T-helper 2 cell (primary cell): ENCODE data around the gene AK4.
"Not testable (repeated sequence)": the region's sequence is repeated elsewhere in the genome, so short reads cannot be mapped to it uniquely, and the experiment has no call there.

ENCODE experiments used
- DNase-seq, 5 experiments: peaks; one replicate each; pipeline versions ENCODE4 v3.0.0 to v3.0.0-alpha.2; 2012 to 2022

The AK4 gene

GRCh38 chr1:65214340-65215027 is 66.5 kb downstream of the AK4 start:
- no peak for DNase-seq

DNA sequence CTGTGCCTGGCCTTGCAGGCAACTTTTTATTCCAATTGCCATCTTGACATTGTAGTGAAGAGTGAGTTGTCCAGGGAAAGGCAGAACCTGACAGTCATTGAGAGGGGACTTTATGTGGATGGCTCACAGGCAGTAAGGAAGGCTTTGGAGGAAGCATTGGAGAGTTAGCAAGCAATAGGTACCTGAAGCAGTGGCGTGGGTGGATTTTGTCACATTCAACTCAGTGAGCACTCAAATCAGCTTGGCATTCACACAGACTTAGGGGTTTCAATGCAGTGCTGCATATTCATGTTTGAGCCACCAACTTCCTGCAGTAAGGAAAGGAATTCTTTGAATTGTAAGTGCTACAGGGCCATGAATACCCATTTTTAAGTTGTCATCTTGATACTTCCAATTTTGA is 69.0 kb downstream of the AK4 start:
- DNase-seq = no peak

GRCh38 chr1:65221638-65222339 is 73.8 kb downstream of the AK4 start:
- DNase-seq = no peak

GRCh38 chr1:65222340-65222940 is 74.4 kb downstream of the AK4 start:
- no peak for DNase-seq

GRCh38 chr1:65224681-65225091 is 76.7 kb downstream of the AK4 start:
- no peak for DNase-seq

GRCh38 chr1:65225179-65225578 is 77.2 kb downstream of the AK4 start:
- DNase-seq = no peak

GRCh38 chr1:65229201-65229600 is 81.2 kb downstream of the AK4 start:
- no peak for DNase-seq

GRCh38 chr1:65229754-65230339 is 81.8 kb downstream of the AK4 start:
- DNase-seq = no peak

DNA sequence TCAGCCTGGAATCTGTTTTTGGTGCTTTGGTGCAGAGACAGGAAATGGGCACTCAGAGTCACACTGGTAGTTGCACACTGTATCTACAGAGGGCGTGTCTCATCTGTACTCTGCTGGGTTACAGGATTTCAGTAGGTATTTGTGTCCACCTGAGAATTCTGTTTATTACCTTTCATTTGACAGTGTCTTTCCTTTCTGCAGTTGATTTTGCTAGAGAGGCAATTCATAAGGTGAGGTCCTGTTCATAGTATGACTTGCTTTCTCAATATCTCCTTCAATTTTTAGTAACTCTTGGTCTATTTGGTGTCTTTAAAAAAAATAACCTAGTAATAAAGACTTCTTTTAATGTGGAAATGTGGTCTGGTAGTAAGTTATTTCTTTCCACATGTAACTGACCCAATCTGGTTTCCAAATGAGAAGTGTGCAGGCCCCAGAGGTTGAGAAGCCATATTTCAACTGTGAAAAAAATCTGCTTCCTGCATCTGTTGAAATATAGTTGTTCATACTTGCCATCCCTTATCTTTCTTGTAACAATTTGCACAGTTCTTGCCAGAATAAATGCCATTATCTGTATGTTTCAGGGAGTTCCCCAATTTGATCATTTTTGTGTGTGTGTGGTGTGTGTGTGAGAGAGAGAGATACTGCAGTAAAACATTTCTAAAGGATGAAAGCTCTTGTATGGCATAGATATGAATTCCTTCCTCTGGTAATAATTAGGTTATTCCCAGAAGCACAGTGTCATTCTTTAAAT is 82.9 kb downstream of the AK4 start:
- DNase-seq = peak in 1 of 5 experiments; percentile 62

- DNase-seq = no peak
Observed at GRCh38 chr1:65231718-65232330, 83.8 kb downstream of the AK4 start.

GRCh38 chr1:65232461-65232990 is 84.5 kb downstream of the AK4 start:
- DNase-seq = no peak

- no peak for DNase-seq
Observed at GRCh38 chr1:65233782-65234181, 85.8 kb downstream of the AK4 start.

DNA sequence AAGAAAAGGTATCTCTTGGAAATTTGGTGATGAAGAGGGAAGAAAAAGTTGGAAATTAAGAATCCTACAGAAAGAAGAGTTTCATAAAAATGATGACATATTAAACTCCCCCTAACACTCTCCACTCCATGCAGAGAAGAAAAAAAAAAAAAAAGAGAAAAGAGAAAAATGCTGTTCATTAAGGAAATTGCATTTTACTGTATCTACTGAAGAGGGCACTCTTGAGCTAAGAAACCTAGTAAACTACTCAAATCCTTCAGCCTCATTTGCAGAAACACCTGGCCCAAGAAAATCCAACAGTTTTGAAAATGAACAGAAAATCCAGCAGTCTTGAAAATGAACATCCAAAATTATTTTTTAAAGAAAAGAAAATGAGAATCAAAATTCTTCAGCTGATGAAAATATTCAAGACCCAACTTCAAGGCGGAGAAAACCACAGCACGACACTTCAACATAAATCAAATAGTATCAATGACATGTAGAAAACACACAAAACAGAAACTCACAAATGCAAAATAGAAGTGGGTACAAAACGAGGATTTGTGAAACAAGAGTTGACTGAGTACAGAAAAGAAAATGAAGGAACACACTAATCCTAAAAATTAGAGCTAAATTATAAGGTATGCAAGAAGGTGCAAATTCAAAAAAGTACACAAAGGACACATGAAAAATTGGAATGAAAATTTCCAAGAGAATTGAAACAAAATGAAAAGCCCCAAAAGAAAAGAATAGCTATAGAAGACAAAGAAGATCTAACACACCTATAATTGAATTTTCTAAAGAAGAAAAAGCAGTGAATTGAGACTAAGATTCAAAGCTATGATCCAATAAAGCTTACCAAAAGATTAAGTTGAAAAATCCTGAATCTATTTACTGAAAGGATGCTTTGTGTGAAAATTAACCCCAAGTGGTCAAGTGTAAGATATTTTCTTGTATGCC is 88.1 kb downstream of the AK4 start:
- peak in 1 of 5 experiments; percentile 61 for DNase-seq

GRCh38 chr1:65237088-65237487 is 89.1 kb downstream of the AK4 start:
- not testable (repeated sequence) for DNase-seq

- no peak for DNase-seq
Observed at GRCh38 chr1:65237503-65237902, 89.5 kb downstream of the AK4 start.

- DNase-seq = no peak
Observed at GRCh38 chr1:65238010-65238409, 90.0 kb downstream of the AK4 start.

- DNase-seq = no peak
Observed at GRCh38 chr1:65243491-65243890, 95.5 kb downstream of the AK4 start.

DNA sequence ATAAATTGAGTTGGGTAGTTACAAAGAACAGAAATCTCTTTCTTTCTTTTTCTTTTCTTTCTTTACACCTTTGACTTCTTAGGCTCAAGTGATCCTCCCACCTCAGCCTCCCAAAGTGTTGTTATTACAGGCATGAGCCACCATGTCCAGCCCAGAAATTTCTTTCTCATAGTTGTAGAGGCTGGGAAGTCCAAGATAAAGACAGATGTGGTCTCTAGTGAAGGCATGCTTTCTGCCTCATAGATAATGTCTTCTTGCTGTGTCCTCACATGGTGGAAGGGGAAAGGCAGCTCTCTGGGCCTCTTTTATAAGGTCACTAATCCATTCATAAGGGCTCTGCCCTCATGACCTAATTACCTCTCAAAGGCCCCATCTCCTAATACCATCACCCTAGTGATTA is 97.3 kb downstream of the AK4 start:
- no peak for DNase-seq

DNA sequence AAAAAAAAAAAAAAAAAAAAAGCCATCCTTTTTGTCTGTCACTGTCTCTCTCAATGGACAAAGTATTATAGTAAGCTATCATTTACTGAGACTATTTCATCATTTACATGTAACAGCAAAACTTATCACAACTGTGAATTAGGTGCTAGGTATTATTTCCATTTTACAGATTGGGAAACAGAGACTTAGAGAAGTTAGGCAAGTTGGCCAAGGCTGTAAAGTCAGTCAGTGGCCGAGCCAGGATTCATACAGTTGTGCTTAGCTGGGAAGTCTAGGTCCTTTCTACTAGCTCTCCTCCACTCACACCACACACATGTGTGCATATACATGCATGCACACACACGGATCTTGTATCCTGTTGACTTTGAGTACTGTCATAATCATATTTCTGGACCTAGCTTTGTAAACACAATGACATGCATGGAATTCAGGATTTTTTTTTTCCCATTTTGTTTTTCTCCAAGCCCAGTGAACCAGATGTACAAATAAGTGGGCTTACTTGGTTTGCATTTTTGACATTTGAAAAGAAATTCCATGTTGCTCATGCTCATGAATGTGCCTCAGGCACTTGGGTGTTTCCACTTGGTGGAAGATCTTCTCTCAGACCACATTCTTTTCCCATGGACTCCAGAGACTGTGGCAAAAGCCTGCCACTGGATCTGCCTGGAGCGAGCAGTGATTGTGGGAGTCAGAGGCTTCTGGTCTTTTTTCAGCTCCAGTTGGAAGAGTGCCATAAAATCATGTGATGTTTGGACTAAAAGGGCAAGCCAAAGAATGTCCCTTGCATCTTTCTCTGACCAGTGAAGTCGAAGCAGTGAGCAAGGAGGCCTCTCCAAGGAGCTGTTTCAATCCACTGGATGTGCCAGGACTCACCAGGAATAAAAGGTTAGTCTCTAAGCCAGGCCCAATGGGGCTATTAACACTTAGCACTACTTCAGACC is 99.7 kb downstream of the AK4 start:
- no peak for DNase-seq

- DNase-seq = no peak
Observed at GRCh38 chr1:65250826-65251225, 102.8 kb downstream of the AK4 start.
